Liver (tissue), 3 donors: ENCODE measurements around the gene MARCHF10.

ENCODE experiments used
- ATF3 ChIP-seq: IDR thresholded peaks from 2 replicates; pipeline ENCODE4 v1.6.1; 2016; ENCODE audit warnings: antibody characterized with exemption
- EGR1 ChIP-seq, 2 donors: IDR thresholded peaks; 2 replicates each; pipeline ENCODE4 v1.6.1; 2016 to 2018; ENCODE audit warnings: antibody characterized with exemption in 2 of 2, low read depth in 2 of 2
- FOXA1 ChIP-seq: IDR thresholded peaks from 2 replicates; pipeline ENCODE4 v1.6.1; 2016; ENCODE audit warnings: antibody characterized with exemption
- GABPA ChIP-seq, 2 donors: IDR thresholded peaks in 1 of 2; conservative IDR thresholded peaks in 1 of 2; 2 replicates each; pipeline ENCODE4 v1.6.1; 2016; ENCODE audit warnings: antibody characterized with exemption in 2 of 2, mild to moderate bottlenecking in 1 of 2, moderate library complexity in 1 of 2
- HNF4G ChIP-seq: IDR thresholded peaks from 2 replicates; pipeline ENCODE4 v1.6.1; 2016; ENCODE audit warnings: antibody characterized with exemption
- JUND ChIP-seq, 2 donors: IDR thresholded peaks; 2 replicates each; pipeline ENCODE4 v1.6.1; 2016; ENCODE audit warnings: antibody characterized with exemption in 2 of 2
- RAD21 ChIP-seq, 2 donors: IDR thresholded peaks; 2 replicates each; pipeline ENCODE4 v1.6.1; 2016; ENCODE audit warnings: antibody characterized with exemption in 2 of 2, mild to moderate bottlenecking in 2 of 2
- RXRA ChIP-seq, 2 donors: IDR thresholded peaks; 2 replicates each; pipeline ENCODE4 v1.6.1; 2017 to 2018; ENCODE audit warnings: antibody characterized with exemption in 2 of 2, mild to moderate bottlenecking in 1 of 2
- SP1 ChIP-seq: IDR thresholded peaks from 2 replicates; pipeline ENCODE4 v1.6.1; 2018; ENCODE audit warnings: antibody characterized with exemption, mild to moderate bottlenecking
- TAF1 ChIP-seq: conservative IDR thresholded peaks from 2 replicates; pipeline ENCODE4 v1.6.1; 2016; ENCODE audit warnings: antibody characterized with exemption, mild to moderate bottlenecking
- YY1 ChIP-seq: IDR thresholded peaks from 2 replicates; pipeline ENCODE4 v1.6.1; 2016; ENCODE audit warnings: antibody characterized with exemption, mild to moderate bottlenecking
- TF ChIP-seq, protein P1 (sequence below): fragments of 150-350 bp; IDR thresholded peaks from 2 replicates; pipeline ENCODE4 v1.5.1; 2017; ENCODE audit warnings: improper control_type of control experiment, low read depth, low read length; ENCODE audit not compliant: missing input control
- TF ChIP-seq, protein P2 (sequence below): IDR thresholded peaks from 2 replicates; pipeline ENCODE4 v1.6.1; 2016; ENCODE audit warnings: antibody characterized with exemption
- TF ChIP-seq, protein P3 (sequence below): IDR thresholded peaks from 2 replicates; pipeline ENCODE4 v1.6.1; 2016; ENCODE audit warnings: antibody characterized with exemption, mild to moderate bottlenecking
- donor health status: healthy.
- donor health status: healthy.

DNA sequence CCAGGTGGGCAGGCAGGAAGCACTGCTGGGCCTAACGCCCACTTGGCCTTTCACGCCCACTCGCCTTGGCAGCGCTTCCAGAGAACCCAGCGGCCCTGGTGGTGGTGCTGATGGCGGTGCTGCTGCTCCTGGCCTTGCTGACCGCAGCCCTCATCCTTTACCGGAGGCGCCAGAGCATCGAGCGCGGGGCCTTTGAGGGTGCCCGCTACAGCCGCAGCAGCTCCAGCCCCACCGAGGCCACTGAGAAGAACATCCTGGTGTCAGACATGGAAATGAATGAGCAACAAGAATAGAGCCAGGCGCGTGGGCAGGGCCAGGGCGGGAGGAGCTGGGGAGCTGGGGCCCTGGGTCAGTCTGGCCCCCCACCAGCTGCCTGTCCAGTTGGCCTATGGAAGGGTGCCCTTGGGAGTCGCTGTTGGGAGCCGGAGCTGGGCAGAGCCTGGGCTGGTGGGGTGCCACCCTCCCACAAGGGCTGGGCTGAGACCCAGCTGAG, 115.9 kb downstream of the MARCHF10 start:
- TF ChIP-seq YY1 (no peak), TAF1 (no peak), RAD21 (IDR thresholded peaks at IDR 0.05) (no peak), SP1 (no peak), FOXA1 (no peak), EGR1 (IDR thresholded peaks at IDR 0.05; ENCODE audit: low read depth in 2 of 2) (no peak), JUND (IDR thresholded peaks at IDR 0.05) (no peak), GABPA (IDR thresholded peaks at IDR 0.05 in 1 of 2, conservative IDR thresholded peaks at IDR 0.05 in 1 of 2) (no peak), ATF3 (no peak), HNF4G (no peak), RXRA (IDR thresholded peaks at IDR 0.05) (no peak)
- TF ChIP-seq, protein P1, sequence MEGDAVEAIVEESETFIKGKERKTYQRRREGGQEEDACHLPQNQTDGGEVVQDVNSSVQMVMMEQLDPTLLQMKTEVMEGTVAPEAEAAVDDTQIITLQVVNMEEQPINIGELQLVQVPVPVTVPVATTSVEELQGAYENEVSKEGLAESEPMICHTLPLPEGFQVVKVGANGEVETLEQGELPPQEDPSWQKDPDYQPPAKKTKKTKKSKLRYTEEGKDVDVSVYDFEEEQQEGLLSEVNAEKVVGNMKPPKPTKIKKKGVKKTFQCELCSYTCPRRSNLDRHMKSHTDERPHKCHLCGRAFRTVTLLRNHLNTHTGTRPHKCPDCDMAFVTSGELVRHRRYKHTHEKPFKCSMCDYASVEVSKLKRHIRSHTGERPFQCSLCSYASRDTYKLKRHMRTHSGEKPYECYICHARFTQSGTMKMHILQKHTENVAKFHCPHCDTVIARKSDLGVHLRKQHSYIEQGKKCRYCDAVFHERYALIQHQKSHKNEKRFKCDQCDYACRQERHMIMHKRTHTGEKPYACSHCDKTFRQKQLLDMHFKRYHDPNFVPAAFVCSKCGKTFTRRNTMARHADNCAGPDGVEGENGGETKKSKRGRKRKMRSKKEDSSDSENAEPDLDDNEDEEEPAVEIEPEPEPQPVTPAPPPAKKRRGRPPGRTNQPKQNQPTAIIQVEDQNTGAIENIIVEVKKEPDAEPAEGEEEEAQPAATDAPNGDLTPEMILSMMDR: no peak
- TF ChIP-seq, protein P2, sequence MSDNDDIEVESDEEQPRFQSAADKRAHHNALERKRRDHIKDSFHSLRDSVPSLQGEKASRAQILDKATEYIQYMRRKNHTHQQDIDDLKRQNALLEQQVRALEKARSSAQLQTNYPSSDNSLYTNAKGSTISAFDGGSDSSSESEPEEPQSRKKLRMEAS: no peak
- TF ChIP-seq, protein P3, sequence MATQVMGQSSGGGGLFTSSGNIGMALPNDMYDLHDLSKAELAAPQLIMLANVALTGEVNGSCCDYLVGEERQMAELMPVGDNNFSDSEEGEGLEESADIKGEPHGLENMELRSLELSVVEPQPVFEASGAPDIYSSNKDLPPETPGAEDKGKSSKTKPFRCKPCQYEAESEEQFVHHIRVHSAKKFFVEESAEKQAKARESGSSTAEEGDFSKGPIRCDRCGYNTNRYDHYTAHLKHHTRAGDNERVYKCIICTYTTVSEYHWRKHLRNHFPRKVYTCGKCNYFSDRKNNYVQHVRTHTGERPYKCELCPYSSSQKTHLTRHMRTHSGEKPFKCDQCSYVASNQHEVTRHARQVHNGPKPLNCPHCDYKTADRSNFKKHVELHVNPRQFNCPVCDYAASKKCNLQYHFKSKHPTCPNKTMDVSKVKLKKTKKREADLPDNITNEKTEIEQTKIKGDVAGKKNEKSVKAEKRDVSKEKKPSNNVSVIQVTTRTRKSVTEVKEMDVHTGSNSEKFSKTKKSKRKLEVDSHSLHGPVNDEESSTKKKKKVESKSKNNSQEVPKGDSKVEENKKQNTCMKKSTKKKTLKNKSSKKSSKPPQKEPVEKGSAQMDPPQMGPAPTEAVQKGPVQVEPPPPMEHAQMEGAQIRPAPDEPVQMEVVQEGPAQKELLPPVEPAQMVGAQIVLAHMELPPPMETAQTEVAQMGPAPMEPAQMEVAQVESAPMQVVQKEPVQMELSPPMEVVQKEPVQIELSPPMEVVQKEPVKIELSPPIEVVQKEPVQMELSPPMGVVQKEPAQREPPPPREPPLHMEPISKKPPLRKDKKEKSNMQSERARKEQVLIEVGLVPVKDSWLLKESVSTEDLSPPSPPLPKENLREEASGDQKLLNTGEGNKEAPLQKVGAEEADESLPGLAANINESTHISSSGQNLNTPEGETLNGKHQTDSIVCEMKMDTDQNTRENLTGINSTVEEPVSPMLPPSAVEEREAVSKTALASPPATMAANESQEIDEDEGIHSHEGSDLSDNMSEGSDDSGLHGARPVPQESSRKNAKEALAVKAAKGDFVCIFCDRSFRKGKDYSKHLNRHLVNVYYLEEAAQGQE: no peak
